HG02678 (cell line): ENCODE data around the gene SPTSSA.
"Not testable (repeated sequence)": the region's sequence is repeated elsewhere in the genome, so short reads cannot be mapped to it uniquely, and the experiment has no call there.

Experiments used
- ATAC-seq: cut with Tn5 transposase; IDR thresholded peaks from one replicate; pipeline ENCODE4 v1.9.1; 2021; ENCODE audit warnings: mild to moderate bottlenecking, moderate library complexity; ENCODE audit not compliant: unreplicated experiment

SPTSSA gene

GRCh38 chr14:34462132-34462893 is at the start of gene SPTSSA:
Gene SPTSSA (minus strand): TSS chr14:34462240. CDS start chr14:34462207, 33 bp downstream.
- ATAC-seq = peak; percentile 93

GRCh38 chr14:34507884-34508283 is 45.8 kb upstream of the SPTSSA start:
- ATAC-seq = no peak

GRCh38 chr14:34507459-34507858 is 45.4 kb upstream of the SPTSSA start:
- ATAC-seq = no peak

GRCh38 chr14:34505124-34505491 is 43.1 kb upstream of the SPTSSA start:
- ATAC-seq = not testable (repeated sequence)

- not testable (repeated sequence) for ATAC-seq
Measured at GRCh38 chr14:34504027-34504426, 42.0 kb upstream of the SPTSSA start.

- ATAC-seq = no peak
Measured at GRCh38 chr14:34502545-34503225, 40.6 kb upstream of the SPTSSA start.

GRCh38 chr14:34502001-34502400 is 40.0 kb upstream of the SPTSSA start:
- no peak for ATAC-seq

GRCh38 chr14:34501004-34501580 is 39.1 kb upstream of the SPTSSA start:
- ATAC-seq = no peak

GRCh38 chr14:34498684-34499412 is 36.8 kb upstream of the SPTSSA start:
- no peak for ATAC-seq

GRCh38 chr14:34496679-34497513 is 34.9 kb upstream of the SPTSSA start:
- no peak for ATAC-seq

GRCh38 chr14:34496007-34496678 is 34.1 kb upstream of the SPTSSA start:
- ATAC-seq = no peak

- no peak for ATAC-seq
Measured at GRCh38 chr14:34489324-34489723, 27.3 kb upstream of the SPTSSA start.

GRCh38 chr14:34488528-34488927 is 26.5 kb upstream of the SPTSSA start:
- ATAC-seq = no peak

- ATAC-seq = no peak
Measured at GRCh38 chr14:34484726-34485125, 22.7 kb upstream of the SPTSSA start.

GRCh38 chr14:34482463-34482862 is 20.4 kb upstream of the SPTSSA start:
- ATAC-seq = no peak

- no peak for ATAC-seq
Measured at GRCh38 chr14:34479694-34480093, 17.7 kb upstream of the SPTSSA start.

- no peak for ATAC-seq
Measured at GRCh38 chr14:34478261-34478660, 16.2 kb upstream of the SPTSSA start.

- ATAC-seq = not testable (repeated sequence)
Measured at GRCh38 chr14:34476036-34476435, 14.0 kb upstream of the SPTSSA start.

GRCh38 chr14:34475163-34475562 is 13.1 kb upstream of the SPTSSA start:
- ATAC-seq = no peak

GRCh38 chr14:34474187-34474679 is 12.2 kb upstream of the SPTSSA start:
- no peak for ATAC-seq
